Caco-2 (cell line): Measurements from ENCODE around the gene PRX. TPM values are rescaled to one million over a fixed set of nuclear protein-coding genes. Genes with fewer than 3 reads are reported as not detected.

Experiments used
- BruUV-seq: library from RNA; stranded (reverse); fragments of 400-500 nt; replicated peaks from 2 replicates; lab custom pipeline; 2021; lab: Mats Ljungman, UMichigan
- CTCF ChIA-PET: fragments of 300-600 bp; sonication (Branson Sonifier 250); formaldehyde crosslinking; loops from one replicate; lab custom pipeline; 2022; ENCODE audit warnings: antibody characterized with exemption; lab: Charles Lee
- POLR2A ChIA-PET: fragments of 300-600 bp; sonication (Branson Sonifier 250); formaldehyde crosslinking; loops from one replicate; lab custom pipeline; 2022; ENCODE audit warnings: antibody characterized with exemption; lab: Charles Lee
- DNase-seq, 2 experiments: peaks; one replicate each; pipeline versions ENCODE4 v3.0.0 to v3.0.0-alpha.2; 2020 to 2022
- H3K27me3 ChIP-seq: replicated peaks from 2 replicates; pipeline ENCODE4 v1.6.0; 2011; ENCODE audit warnings: low read length; ENCODE audit not compliant: control insufficient read depth, insufficient read depth
- H3K36me3 ChIP-seq: 2 replicates; pipeline ENCODE4 v1.5.1; 2011; ENCODE audit warnings: low read length; ENCODE audit not compliant: control insufficient read depth, insufficient read depth
- H3K4me1 ChIP-seq: fragments of 250-450 bp; sonication (Bioruptor Pico); 2 replicates; pipeline ENCODE4 v1.5.1; 2020; ENCODE audit warnings: mild to moderate bottlenecking
- H3K4me3 ChIP-seq: 2 replicates; pipeline ENCODE4 v1.5.1; 2011; ENCODE audit warnings: low read depth, mild to moderate bottlenecking, control low read depth, low read length
- H3K9me3 ChIP-seq: fragments of 250-450 bp; sonication (Bioruptor Pico); 2 replicates; pipeline ENCODE4 v1.5.1; 2020; ENCODE audit warnings: mild to moderate bottlenecking, moderate library complexity
- H3K27ac Mint-ChIP-seq: one replicate; pipeline ENCODE4 v1.8.0; 2022; ENCODE audit warnings: mixed read lengths; ENCODE audit not compliant: unreplicated experiment
- H3K27me3 Mint-ChIP-seq: one replicate; pipeline ENCODE4 v1.8.0; 2022; ENCODE audit warnings: mixed read lengths; ENCODE audit not compliant: insufficient read depth, unreplicated experiment
- H3K36me3 Mint-ChIP-seq: one replicate; pipeline ENCODE4 v1.8.0; 2022; ENCODE audit warnings: mild to moderate bottlenecking, mixed read lengths; ENCODE audit not compliant: insufficient read depth, unreplicated experiment
- H3K4me1 Mint-ChIP-seq: one replicate; pipeline ENCODE4 v1.8.0; 2022; ENCODE audit warnings: low read depth, mixed read lengths; ENCODE audit not compliant: unreplicated experiment
- H3K4me3 Mint-ChIP-seq: one replicate; pipeline ENCODE4 v1.8.0; 2022; ENCODE audit warnings: mild to moderate bottlenecking, moderate library complexity, mixed read lengths; ENCODE audit not compliant: unreplicated experiment
- H3K9me3 Mint-ChIP-seq: one replicate; pipeline ENCODE4 v1.8.0; 2022; ENCODE audit warnings: mixed read lengths; ENCODE audit not compliant: unreplicated experiment
- intact Hi-C: fragments of 100-400 bp; cut with micrococcal nuclease; formaldehyde crosslinking; loops from one replicate; pipeline ENCODE4 v1.10.0; 2022; ENCODE audit not compliant: unreplicated experiment
- microRNA-seq: library from miRNA; unstranded; fragments of <30 nt; microRNA quantifications from one replicate; pipeline ENCODE4 v1.2.0, GENCODE V29; 2022
- total RNA-seq: library from RNA; stranded (reverse); gene quantifications from 2 replicates; pipeline ENCODE4 v1.2.3, GENCODE V29; 2022
- TF ChIP-seq, protein P1 (sequence below), 2 experiments: fragments of 200-600 bp in 1 of 2; IDR thresholded peaks; 1 replicate in 1 of 2; 2 replicates in 1 of 2; pipeline versions ENCODE4 v1.5.1 to v1.8.0; 2011 to 2022; ENCODE audit warnings: antibody characterized with exemption in 1 of 2, control low read depth in 1 of 2, inconsistent platforms in 1 of 2, low read depth in 1 of 2, low read length in 1 of 2, mild to moderate bottlenecking in 1 of 2, moderate library complexity in 1 of 2; ENCODE audit not compliant: insufficient read depth in 1 of 2, severe bottlenecking in 1 of 2, unreplicated experiment in 1 of 2

The PRX gene
- total RNA-seq, 1 experiment from 2014 or later = 2.5 TPM

DNA sequence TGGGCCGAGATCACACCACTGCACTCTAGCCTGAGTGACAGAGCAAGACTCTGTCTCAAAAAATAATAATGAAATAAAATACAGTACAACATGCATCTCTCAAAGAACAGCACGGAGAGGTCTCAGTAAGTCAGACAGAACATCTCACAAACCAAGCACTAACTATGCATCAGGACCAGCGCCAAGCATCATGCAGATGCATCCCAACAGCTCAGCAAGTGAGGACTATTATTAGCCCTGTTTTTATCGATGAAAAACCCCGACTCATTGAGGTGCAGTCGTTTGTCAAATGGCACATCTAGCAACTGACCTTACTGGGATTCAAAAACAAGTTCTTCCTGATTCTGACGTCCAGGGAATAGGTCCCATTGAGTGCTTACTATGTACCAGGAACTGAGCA, 68.8 kb downstream of the PRX start:
- H3K27me3 Mint-ChIP-seq = no peaks in the 10 kb centered on the region
- no peaks in the 10 kb centered on the region for H3K9me3 ChIP-seq
- CTCF ChIA-PET = no interaction called here

More for the DNA sequence above, 68.8 kb downstream of the PRX start:
- no peaks in the 10 kb centered on the region for H3K4me1 Mint-ChIP-seq
- DNase-seq = no peak
- H3K27me3 ChIP-seq = no peaks in the 10 kb centered on the region
- H3K36me3 ChIP-seq = no peaks in the 10 kb centered on the region
- TF ChIP-seq, protein P1, sequence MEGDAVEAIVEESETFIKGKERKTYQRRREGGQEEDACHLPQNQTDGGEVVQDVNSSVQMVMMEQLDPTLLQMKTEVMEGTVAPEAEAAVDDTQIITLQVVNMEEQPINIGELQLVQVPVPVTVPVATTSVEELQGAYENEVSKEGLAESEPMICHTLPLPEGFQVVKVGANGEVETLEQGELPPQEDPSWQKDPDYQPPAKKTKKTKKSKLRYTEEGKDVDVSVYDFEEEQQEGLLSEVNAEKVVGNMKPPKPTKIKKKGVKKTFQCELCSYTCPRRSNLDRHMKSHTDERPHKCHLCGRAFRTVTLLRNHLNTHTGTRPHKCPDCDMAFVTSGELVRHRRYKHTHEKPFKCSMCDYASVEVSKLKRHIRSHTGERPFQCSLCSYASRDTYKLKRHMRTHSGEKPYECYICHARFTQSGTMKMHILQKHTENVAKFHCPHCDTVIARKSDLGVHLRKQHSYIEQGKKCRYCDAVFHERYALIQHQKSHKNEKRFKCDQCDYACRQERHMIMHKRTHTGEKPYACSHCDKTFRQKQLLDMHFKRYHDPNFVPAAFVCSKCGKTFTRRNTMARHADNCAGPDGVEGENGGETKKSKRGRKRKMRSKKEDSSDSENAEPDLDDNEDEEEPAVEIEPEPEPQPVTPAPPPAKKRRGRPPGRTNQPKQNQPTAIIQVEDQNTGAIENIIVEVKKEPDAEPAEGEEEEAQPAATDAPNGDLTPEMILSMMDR (IDR thresholded peaks at IDR 0.05; ENCODE audit: insufficient read depth in 1 of 2, low read depth in 1 of 2, low read length in 1 of 2, severe bottlenecking in 1 of 2, unreplicated experiment in 1 of 2) = no peak
- peaks cover 21% of the 10 kb centered on the region for H3K36me3 Mint-ChIP-seq
- H3K4me1 ChIP-seq = 0 out of 2 replicates have a peak, but pooled peaks cover 5% of the 10 kb centered on the region
- BruUV-seq = no TSS peak
- H3K9me3 Mint-ChIP-seq = no peaks in the 10 kb centered on the region
- no peak overlapping the region for H3K4me3 ChIP-seq
- POLR2A ChIA-PET = no interaction called here
- no peak overlapping the region for H3K4me3 Mint-ChIP-seq
- H3K27ac Mint-ChIP-seq = no peak overlapping the region
- intact Hi-C loops = no loop called here

Small RNAs within 50 kb of the gene (microRNA-seq; reads per million reads assigned to microRNA genes)
- gene MIR6796 = not detected

Other genes starting within 250 kb of the PRX start
- gene MAP3K10, start 222.0 kb downstream of the PRX start, total RNA-seq = 10.7 and 11.8 TPM in 2 replicates
- gene TTC9B, start 195.0 kb downstream of the PRX start, total RNA-seq = not detected in 2 replicates
- gene CCNP, start 186.7 kb downstream of the PRX start, total RNA-seq = 4.1 and 5.3 TPM in 2 replicates
- 164 and 169 TPM in 2 replicates for gene AKT2, start 128.0 kb downstream of the PRX start, total RNA-seq
- gene C19orf47, start 65.0 kb downstream of the PRX start, total RNA-seq = 25.8 and 28.3 TPM in 2 replicates
- gene PLD3, start 64.7 kb downstream of the PRX start, total RNA-seq = 100 and 114 TPM in 2 replicates
- gene HIPK4, start 23.2 kb downstream of the PRX start, total RNA-seq = not detected in 2 replicates
- 7.7 and 8.6 TPM in 2 replicates for gene SERTAD1, start 12.6 kb upstream of the PRX start, total RNA-seq
- gene SERTAD3, start 31.0 kb upstream of the PRX start, total RNA-seq = 45.2 and 52.2 TPM in 2 replicates
- gene BLVRB, start 52.4 kb upstream of the PRX start, total RNA-seq = 75.2 and 101 TPM in 2 replicates
- 0.82 and 0.97 TPM in 2 replicates for gene SPTBN4, start 53.6 kb upstream of the PRX start, total RNA-seq
- 81.6 and 82.6 TPM in 2 replicates for gene SHKBP1, start 163.5 kb upstream of the PRX start, total RNA-seq
- 25.5 and 30.8 TPM in 2 replicates for gene LTBP4, start 188.0 kb upstream of the PRX start, total RNA-seq